Hepatocyte (in vitro differentiated cells): Measurements from ENCODE around the gene TRIM34.

Experiments
- EZH2 ChIP-seq: fragments of 200-600 bp; sonication (generic); IDR thresholded peaks from 2 replicates; pipeline ENCODE4 v1.6.1; 2016; ENCODE audit warnings: antibody characterized with exemption, mild to moderate bottlenecking, borderline replicate concordance
- TF ChIP-seq, protein P1 (sequence below): fragments of 200-600 bp; sonication (generic); IDR thresholded peaks from 2 replicates; pipeline ENCODE4 v1.5.1; 2016; ENCODE audit warnings: antibody characterized with exemption, mild to moderate bottlenecking; ENCODE audit not compliant: poor library complexity

DNA sequence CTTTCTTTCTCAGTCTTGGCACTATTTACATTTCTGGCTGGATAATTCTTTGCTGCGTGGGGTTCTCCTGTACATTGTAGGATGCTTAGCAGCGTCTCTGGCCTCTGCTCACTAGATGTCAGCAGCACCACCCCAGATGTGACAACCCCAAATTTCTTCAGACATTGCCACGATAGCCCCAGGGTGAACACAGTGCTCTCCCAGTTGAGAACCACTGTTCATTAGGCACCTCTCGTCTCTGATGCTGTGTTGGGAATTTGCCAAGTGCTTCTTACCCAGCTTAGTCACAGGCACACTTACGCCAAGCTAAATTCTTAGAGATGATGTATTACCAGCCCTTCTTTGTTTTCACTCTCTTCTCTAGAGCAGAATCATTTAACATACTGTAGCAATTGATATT, 19.0 kb upstream of the TRIM34 start:
- TF ChIP-seq, protein P1, sequence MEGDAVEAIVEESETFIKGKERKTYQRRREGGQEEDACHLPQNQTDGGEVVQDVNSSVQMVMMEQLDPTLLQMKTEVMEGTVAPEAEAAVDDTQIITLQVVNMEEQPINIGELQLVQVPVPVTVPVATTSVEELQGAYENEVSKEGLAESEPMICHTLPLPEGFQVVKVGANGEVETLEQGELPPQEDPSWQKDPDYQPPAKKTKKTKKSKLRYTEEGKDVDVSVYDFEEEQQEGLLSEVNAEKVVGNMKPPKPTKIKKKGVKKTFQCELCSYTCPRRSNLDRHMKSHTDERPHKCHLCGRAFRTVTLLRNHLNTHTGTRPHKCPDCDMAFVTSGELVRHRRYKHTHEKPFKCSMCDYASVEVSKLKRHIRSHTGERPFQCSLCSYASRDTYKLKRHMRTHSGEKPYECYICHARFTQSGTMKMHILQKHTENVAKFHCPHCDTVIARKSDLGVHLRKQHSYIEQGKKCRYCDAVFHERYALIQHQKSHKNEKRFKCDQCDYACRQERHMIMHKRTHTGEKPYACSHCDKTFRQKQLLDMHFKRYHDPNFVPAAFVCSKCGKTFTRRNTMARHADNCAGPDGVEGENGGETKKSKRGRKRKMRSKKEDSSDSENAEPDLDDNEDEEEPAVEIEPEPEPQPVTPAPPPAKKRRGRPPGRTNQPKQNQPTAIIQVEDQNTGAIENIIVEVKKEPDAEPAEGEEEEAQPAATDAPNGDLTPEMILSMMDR, result no peak
- no peak for TF ChIP-seq EZH2
